Stimulated activated CD4-positive, alpha-beta T cell treated with anti-CD3 and anti-CD28 coated beads, Interleukin-2, amount 100 ng/mL, for 24 hours (primary cell): ENCODE results near the gene TMCC2.

Experiments used
- DNase-seq, 2 donors: peaks; one replicate each; pipeline ENCODE4 v3.0.0-alpha.2; 2020

The TMCC2 gene

GRCh38 chr1:205241366-205242030 is 13.8 kb downstream of the TMCC2 start:
- no peak for DNase-seq

GRCh38 chr1:205243350-205244191 is 15.8 kb downstream of the TMCC2 start:
- no peak for DNase-seq

- DNase-seq: no peak
Measured at GRCh38 chr1:205244384-205244783, 16.6 kb downstream of the TMCC2 start.

GRCh38 chr1:205245096-205245495 is 17.4 kb downstream of the TMCC2 start:
- no peak for DNase-seq

- no peak for DNase-seq
Measured at GRCh38 chr1:205246351-205247119, 18.8 kb downstream of the TMCC2 start.

- no peak for DNase-seq
Measured at GRCh38 chr1:205247130-205247921, 19.6 kb downstream of the TMCC2 start.

GRCh38 chr1:205248793-205249601 is 21.3 kb downstream of the TMCC2 start:
- no peak for DNase-seq

GRCh38 chr1:205249651-205250050 is 21.9 kb downstream of the TMCC2 start:
- no peak for DNase-seq

- DNase-seq: no peak
Measured at GRCh38 chr1:205250699-205251098, 23.0 kb downstream of the TMCC2 start.

GRCh38 chr1:205251576-205251975 is 23.8 kb downstream of the TMCC2 start:
- DNase-seq: no peak

GRCh38 chr1:205255941-205256780 is 28.4 kb downstream of the TMCC2 start:
- DNase-seq: peak; percentile 90 to 91

GRCh38 chr1:205256951-205257625 is 29.3 kb downstream of the TMCC2 start:
- no peak for DNase-seq

GRCh38 chr1:205257735-205258134 is 30.0 kb downstream of the TMCC2 start:
- DNase-seq: no peak

- DNase-seq: no peak
Measured at GRCh38 chr1:205258261-205258691, 30.5 kb downstream of the TMCC2 start.

GRCh38 chr1:205258719-205259118 is 31.0 kb downstream of the TMCC2 start:
- DNase-seq: no peak

GRCh38 chr1:205259324-205259832 is 31.6 kb downstream of the TMCC2 start:
- DNase-seq: no peak

- DNase-seq: no peak
Measured at GRCh38 chr1:205259998-205260397, 32.3 kb downstream of the TMCC2 start.

- DNase-seq: no peak
Measured at GRCh38 chr1:205260948-205261732, 33.4 kb downstream of the TMCC2 start.
